GM21529 (cell line): Measurements from ENCODE around the gene CNKSR2.
A peak's percentile ranks its signal among the peaks of the same experiment; 100 is the strongest.

ENCODE experiments used
- ATAC-seq: cut with Tn5 transposase; IDR thresholded peaks from one replicate; pipeline ENCODE4 v1.9.1; 2021; ENCODE audit not compliant: unreplicated experiment

Gene CNKSR2

DNA sequence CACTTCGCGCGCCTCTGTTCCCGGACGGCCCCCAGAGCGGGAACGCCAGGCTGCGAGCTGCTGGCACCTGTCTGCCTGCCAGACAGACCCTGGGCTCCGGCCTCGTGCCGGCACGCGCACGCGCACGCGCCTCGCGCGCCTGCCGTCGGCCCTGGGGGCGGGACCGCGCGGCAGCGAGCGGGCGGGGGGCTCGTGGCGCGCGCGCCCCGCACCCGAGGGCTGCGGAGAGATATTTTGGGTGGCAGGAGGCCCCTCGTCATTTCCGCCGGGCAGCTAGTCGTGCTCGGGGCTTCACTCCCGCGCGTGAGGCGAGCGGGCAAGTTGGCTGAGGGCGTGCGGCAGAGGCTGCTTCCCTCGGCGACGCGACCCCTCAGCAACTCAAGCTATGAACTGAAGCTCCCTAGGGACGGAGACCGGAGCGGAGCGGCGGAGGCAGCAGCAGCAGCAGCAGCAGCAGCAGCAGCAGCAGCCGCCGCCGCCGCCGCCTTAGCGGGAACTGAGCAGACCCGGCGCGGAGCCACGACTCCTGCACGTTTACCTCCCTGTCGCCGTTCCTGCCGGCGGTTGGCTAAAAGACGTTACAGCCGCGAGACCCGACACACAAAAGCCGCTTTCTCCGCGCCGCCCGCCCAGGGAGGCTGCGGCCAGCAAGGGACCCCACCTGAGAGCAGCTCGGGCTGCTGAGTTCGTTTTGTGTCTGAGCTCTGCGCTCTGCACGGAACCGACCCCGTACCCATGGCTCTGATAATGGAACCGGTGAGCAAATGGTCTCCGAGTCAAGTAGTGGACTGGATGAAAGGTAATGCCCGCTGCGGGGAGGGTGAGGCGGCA is at the start of gene CNKSR2:
Gene CNKSR2, plus strand, starts transcription at position 256 of the 831 bp plus-strand sequence. Its CDS starts 480 bp downstream, at position 736.
- ATAC-seq = peak; percentile 73

GRCh38 chrX:21354725-21355124 is 19.5 kb upstream of the CNKSR2 start:
- no peak for ATAC-seq

DNA sequence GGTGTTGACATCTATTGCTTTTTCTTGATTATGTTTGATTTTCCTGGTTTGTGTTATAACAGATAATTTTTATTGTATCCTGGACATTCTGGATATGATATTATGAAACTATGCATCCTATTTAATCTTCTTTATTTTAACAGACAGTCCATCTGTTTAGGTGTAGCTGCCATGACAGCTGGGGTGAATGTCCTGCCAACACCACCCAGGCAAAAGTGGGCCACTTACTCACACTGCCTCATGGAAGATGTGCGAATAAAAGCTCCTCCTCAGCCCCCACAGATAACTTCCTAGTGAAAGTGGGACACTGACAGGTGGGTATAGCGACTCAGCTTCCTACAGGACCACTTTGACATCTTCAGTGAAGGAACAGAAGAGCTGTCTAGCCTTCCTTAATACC is 18.4 kb upstream of the CNKSR2 start:
- ATAC-seq = no peak

DNA sequence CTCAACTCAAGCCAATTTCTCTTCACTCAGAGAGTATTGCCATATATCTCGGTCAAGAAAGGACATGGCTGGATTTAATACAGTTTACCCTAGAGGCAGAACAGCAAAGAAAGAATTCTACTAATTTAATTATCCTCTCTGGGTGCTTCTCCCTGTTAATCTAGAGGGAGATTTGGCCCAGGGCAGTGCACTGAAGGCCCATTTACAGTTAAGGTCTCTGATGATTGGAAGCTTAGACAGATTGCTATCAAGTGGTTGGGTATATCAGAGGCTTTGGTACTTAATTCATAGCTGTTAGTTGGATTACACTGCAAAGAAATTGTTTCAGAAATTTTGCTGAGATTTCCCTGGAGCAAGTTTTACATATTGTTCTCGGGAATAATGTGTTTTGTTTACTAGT is 4.6 kb upstream of the CNKSR2 start:
- ATAC-seq = no peak

DNA sequence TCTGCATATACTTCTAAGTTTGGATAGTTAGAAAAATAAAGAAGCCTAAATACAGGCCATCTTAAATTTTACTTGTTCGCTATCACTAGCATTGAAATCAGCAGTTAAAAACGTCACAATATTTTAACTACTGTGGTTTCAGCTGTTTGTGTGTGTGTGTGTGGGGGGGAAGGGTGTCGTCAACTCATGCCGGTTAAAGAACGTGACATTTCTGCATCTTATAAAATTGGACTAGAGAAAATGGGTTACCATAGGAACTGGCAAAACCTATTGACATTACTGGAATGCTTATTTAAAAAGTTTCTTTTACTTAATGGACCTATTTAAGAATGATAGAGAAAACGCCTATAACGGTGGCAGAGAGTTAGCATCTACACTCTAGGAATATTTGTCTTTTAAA is 1.2 kb upstream of the CNKSR2 start:
- ATAC-seq = no peak

- ATAC-seq = peak; percentile 23
Observed at GRCh38 chrX:21373637-21374162, 518 bp upstream of the CNKSR2 start.

DNA sequence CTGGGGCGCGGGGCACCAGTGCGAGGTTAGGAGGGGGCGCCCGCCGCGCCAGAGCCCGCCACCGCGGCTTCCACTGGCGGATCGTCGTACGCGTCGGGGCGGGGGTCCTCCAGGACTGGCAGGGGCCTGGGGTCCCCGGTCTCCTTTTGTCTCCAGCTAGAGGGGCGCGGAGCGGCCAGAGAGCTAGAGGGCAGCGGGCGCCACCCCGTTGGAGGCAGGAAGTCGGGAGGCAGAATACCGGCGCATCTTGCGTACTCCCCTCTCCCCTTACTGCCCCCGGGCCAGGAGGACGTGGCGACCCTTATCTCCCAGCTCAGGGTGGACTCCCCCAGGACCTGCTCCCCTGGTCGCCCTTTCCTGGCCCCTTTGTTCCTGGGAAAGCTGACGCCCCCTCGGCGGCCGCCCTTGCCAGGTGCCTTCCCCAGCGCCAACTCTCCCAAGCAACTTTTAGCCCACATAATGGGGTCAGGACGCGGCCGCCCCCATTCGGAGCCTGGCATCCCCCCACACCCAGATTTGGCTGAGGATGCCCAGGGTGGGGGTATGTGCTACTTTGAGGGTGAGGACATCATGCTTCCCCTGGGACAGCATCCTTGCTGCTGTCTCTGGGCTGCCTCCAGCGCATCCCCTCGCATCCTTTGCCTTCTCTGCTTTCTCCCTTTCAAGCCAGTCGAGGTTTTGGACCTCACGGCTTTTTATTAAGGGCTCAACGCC is 933 bp downstream of the CNKSR2 start:
- peak; percentile 11 for ATAC-seq

- ATAC-seq = no peak
Observed at GRCh38 chrX:21375708-21376009, 1.4 kb downstream of the CNKSR2 start.

- no peak for ATAC-seq
Observed at GRCh38 chrX:21376636-21377035, 2.4 kb downstream of the CNKSR2 start.

GRCh38 chrX:21379991-21380390 is 5.8 kb downstream of the CNKSR2 start:
- ATAC-seq = no peak

GRCh38 chrX:21382715-21383114 is 8.5 kb downstream of the CNKSR2 start:
- ATAC-seq = no peak

DNA sequence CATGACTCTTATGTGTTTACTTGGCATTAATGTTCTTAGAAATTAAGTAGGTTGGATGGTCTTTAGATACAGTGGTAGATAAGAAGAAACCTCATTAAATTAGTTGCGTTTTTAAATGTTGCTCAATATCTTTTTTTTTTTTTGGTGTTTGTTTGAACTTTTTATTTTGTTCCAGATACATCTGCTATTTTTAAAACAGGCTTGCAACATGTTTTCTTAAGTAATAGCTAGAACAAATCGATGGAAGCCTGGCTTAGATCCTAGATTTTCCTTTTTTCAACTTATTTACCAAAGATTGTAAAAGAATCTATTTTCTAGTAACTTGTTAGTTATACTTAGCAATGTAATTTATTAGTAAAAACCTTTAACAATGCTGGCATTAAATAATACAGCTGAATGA is 9.3 kb downstream of the CNKSR2 start:
- no peak for ATAC-seq

DNA sequence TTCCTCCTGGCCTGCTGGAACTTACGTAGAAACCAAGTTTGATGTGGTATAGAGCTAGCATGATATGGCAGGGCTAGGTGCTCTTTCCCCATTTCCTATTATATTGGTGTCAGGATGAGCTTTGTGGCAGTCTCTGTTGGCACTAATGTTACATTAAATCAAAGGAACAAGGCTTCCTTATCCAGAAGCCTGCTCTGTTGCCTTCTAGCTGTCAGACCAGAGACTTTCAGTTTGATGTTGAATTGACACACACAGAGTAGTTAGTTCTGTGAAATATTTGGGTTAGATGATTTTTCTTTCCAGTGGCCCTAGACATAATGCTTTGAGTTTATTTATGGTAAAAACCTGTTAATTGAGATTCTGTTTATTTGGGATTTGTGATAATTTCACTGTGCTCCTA is 10.0 kb downstream of the CNKSR2 start:
- no peak for ATAC-seq

DNA sequence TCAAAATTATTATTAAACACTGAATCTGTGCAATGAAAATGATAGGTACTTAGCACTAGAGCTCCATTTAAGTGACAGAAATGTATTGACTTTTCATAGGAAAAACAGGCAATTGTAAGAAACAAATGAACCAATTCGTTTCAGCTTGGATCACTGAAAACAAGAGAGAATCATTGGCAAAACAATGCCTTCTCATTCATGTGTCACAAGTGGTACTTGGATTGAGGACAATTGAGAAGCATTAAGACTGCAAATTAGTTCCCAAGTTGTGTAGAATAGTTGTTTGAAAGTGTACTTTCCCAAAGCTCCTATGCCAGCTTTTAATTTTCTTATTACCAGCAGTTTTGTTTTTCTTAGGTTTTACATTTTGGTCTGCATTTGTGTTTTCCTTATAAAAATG is 20.6 kb downstream of the CNKSR2 start:
- no peak for ATAC-seq

DNA sequence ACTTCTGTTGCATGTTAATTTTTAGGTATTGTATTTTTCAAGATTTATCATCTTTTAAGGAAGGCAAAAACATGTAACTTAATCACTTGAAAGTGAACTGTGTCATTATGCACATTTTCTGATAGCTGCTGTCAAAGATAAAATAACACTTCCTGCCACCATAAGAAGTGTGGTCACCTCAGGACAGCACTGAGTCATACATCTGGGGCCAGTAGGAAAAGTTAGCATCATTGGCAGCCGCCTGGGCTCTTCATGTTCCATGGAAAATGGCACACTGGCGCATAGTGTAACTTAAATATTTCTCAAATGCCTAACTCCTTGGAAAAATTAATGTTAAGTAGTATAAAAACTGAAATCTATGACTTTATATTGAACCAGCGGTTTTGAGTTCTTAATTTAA is 24.2 kb downstream of the CNKSR2 start:
- ATAC-seq = no peak

DNA sequence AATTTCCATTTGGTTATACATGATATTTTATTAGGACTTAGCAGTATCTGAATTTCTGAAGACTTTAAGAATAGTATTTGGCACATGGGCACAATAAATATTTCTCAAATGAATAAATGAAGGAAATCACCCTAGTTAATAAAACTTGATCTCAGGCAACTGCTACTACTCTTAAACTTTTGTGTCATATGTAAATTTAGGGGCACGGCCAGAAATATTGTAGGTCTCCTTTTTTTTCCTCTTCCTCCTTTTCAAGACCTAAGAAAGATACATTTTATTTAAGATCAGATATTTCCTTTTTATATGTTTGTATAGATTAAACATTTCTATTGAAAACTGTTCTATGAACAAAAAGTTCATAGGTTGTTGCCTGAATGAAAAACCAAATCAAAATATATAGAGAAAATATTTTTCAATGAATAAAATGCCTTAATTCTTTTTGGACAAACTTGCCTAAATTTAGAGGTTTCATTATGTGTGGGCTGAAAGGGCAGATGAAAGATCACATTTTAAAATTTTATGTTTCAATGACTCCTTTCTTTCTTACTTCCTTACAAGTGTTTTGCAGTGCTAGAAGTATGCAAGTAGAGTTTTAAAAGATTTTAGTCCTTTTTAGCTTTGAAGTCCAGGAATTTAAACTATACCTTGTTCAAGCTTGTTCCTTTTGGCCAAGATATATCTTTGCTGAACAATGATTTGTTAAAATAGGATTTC is 26.3 kb downstream of the CNKSR2 start:
- ATAC-seq = no peak

DNA sequence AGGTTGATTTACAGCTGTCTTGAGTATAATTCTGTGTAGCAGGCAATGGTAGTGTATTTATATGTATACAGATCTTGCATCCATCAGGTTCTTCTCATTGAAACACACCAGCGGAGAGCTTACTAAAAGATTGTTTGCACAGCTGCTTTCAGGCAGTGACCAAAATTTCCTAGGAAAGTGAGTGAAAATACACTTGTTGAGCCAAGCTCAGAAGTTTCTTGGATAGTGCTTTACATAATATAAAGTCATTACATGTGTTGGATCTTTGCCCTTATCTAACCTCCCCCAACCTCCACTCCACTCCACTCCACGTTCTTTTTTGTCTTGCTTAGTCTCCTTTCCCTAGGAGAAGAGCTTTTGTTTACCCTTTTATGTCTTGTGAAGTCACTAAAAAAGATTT is 34.1 kb downstream of the CNKSR2 start:
- no peak for ATAC-seq

DNA sequence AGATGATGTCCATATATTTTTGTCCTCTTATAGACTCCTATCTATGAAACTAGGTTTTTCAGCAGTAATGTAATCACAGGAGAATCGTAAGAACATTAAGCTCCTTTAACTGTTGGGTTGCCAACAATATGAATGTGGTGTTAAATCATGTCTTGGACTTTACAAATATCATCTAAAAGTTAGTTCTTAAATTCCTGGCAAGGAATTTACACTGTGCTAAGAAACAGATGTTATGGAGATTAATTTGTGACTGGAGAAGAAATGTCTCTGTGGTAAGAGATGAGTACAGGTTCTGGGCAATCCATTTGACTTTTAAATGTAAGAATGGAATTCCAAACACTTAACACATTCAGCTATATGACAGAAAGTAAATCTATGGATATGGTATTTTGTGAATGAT is 34.6 kb downstream of the CNKSR2 start:
- no peak for ATAC-seq

- no peak for ATAC-seq
Observed at GRCh38 chrX:21412029-21412428, 37.8 kb downstream of the CNKSR2 start.

- no peak for ATAC-seq
Observed at GRCh38 chrX:21412883-21413282, 38.7 kb downstream of the CNKSR2 start.

DNA sequence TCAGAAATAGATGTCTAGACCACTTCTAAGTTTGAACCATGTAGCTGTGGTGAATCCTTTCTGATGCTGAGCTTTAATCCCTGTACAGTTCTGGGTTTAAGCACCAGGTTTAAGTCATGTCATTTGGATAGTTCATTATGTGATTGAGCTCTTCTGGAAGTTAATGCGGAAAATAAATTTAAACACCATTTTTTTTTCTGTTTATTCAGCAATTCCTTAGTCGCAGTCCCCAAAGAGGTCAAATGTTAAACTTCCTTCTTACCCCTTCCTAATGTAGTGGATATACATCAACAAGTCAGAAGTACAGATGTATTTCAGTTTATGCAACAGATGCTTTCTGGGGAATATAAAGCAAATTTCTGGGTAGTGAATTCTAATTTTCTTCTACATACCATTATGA is 52.9 kb downstream of the CNKSR2 start:
- no peak for ATAC-seq

DNA sequence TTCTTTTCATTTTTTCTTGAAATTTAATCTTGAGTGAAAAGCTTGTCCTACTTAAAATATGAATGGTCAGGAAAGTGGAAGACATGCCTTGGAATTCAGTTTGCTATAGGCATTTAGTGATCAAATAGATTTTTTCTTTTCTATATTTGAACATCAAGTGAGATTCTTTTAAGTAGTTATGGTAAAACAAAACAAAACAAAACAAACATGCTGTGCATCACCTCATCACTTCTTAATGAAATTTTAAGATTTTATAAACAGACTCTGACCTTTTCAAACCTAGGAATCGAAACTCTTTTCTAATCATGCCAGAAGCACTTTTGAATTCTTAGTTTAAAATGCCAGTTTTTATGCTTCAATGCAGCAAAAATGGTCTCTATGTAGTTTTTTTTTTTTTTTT is 62.8 kb downstream of the CNKSR2 start:
- ATAC-seq = no peak
